Right lobe of liver (tissue), 4 donors: ENCODE measurements around the gene MRPL24.

ENCODE experiments used
- CTCF ChIP-seq, 4 donors: fragments of 200-600 bp in 3 of 4; fragments of 450-650 bp in 1 of 4; IDR thresholded peaks; one replicate each; pipeline versions ENCODE4 v1.5.1 to v1.8.0; 2016 to 2022; ENCODE audit warnings: antibody characterized with exemption in 4 of 4, mild to moderate bottlenecking in 2 of 4
- POLR2A ChIP-seq: fragments of 450-650 bp; IDR thresholded peaks from one replicate; pipeline ENCODE4 v1.6.1; 2017; ENCODE audit warnings: antibody characterized with exemption, mild to moderate bottlenecking
- donor health status: DM: no; HTN: no; CAD: no.
- donor health status: DM: no; HTN: no; CAD: no.
- donor health status: DM: no; HTN: yes; CAD: no.

- no peak for TF ChIP-seq CTCF (IDR thresholded peaks at IDR 0.05)
- TF ChIP-seq POLR2A = no peak
These were observed 7.1 kb upstream of the MRPL24 start for GRCh38 chr1:156747742-156748669.
